WERI-Rb-1 (cell line): ENCODE results near the gene VAV2.

Source experiments
- DNase-seq: peaks from one replicate; pipeline ENCODE4 v3.0.0-alpha.2; 2020
- H3K27ac ChIP-seq: fragments of 250-450 bp; sonication (Bioruptor Pico); 2 replicates; pipeline ENCODE4 v1.5.1; 2020; ENCODE audit warnings: mild to moderate bottlenecking, moderate library complexity
- H3K27me3 ChIP-seq: fragments of 250-450 bp; sonication (Bioruptor Pico); 2 replicates; pipeline ENCODE4 v1.5.1; 2021; ENCODE audit warnings: mild to moderate bottlenecking, low read depth, moderate library complexity; ENCODE audit not compliant: insufficient read depth, severe bottlenecking
- H3K36me3 ChIP-seq: fragments of 250-450 bp; sonication (Bioruptor Pico); 2 replicates; pipeline ENCODE4 v1.5.1; 2020; ENCODE audit warnings: mild to moderate bottlenecking, moderate library complexity
- H3K4me3 ChIP-seq: 2 replicates; pipeline ENCODE4 v1.5.1; 2011; ENCODE audit warnings: low read depth, mild to moderate bottlenecking, control low read depth, low read length
- H3K9me3 ChIP-seq: fragments of 250-450 bp; sonication (Bioruptor Pico); 2 replicates; pipeline ENCODE4 v1.5.1; 2021; ENCODE audit warnings: mild to moderate bottlenecking, moderate library complexity; ENCODE audit not compliant: severe bottlenecking
- TF ChIP-seq, protein P1 (sequence below): IDR thresholded peaks from 2 replicates; pipeline ENCODE4 v1.5.1; 2011; ENCODE audit warnings: low read depth, mild to moderate bottlenecking, control low read depth, inconsistent platforms, low read length

The VAV2 gene

GRCh38 chr9:133760713-133761290 is 231.3 kb downstream of the VAV2 start:
- H3K36me3 ChIP-seq: peaks cover 26% of the 10 kb centered on the region
- DNase-seq: no peak
- TF ChIP-seq, protein P1, sequence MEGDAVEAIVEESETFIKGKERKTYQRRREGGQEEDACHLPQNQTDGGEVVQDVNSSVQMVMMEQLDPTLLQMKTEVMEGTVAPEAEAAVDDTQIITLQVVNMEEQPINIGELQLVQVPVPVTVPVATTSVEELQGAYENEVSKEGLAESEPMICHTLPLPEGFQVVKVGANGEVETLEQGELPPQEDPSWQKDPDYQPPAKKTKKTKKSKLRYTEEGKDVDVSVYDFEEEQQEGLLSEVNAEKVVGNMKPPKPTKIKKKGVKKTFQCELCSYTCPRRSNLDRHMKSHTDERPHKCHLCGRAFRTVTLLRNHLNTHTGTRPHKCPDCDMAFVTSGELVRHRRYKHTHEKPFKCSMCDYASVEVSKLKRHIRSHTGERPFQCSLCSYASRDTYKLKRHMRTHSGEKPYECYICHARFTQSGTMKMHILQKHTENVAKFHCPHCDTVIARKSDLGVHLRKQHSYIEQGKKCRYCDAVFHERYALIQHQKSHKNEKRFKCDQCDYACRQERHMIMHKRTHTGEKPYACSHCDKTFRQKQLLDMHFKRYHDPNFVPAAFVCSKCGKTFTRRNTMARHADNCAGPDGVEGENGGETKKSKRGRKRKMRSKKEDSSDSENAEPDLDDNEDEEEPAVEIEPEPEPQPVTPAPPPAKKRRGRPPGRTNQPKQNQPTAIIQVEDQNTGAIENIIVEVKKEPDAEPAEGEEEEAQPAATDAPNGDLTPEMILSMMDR: no peak

DNA sequence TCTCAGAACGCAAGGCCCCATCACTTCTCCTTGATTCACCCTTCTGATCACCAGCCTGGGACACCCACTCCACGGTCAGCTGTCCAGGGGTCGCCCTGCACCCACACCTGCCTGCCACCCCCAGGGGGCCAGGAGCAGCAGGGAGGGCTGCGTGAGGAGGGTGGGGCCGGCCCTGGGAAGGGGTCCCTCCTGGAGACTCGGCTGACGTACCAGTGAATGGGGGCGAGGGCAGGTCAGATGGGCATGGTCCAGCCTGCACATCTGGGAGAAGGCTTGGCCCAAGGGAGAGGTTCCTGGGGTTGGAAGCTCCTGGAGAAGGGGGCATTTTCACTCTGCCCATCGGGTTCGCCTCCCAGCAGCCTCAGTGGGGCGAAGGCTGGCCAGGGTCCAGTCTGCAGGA is 232.2 kb downstream of the VAV2 start:
- no peak for DNase-seq
- Histone ChIP-seq H3K9me3 (no peaks in the 10 kb centered on the region), H3K27me3 (no peaks in the 10 kb centered on the region), H3K36me3 (peaks cover 18% of the 10 kb centered on the region), H3K4me3 (no peak overlapping the region), H3K27ac (no peak overlapping the region)
- TF ChIP-seq, protein P1: no peak

More at GRCh38 chr9:133760713-133761290, 231.3 kb downstream of the VAV2 start:
- Histone ChIP-seq H3K4me3 (no peak overlapping the region), H3K27me3 (no peaks in the 10 kb centered on the region), H3K9me3 (no peaks in the 10 kb centered on the region), H3K27ac (no peak overlapping the region)

DNA sequence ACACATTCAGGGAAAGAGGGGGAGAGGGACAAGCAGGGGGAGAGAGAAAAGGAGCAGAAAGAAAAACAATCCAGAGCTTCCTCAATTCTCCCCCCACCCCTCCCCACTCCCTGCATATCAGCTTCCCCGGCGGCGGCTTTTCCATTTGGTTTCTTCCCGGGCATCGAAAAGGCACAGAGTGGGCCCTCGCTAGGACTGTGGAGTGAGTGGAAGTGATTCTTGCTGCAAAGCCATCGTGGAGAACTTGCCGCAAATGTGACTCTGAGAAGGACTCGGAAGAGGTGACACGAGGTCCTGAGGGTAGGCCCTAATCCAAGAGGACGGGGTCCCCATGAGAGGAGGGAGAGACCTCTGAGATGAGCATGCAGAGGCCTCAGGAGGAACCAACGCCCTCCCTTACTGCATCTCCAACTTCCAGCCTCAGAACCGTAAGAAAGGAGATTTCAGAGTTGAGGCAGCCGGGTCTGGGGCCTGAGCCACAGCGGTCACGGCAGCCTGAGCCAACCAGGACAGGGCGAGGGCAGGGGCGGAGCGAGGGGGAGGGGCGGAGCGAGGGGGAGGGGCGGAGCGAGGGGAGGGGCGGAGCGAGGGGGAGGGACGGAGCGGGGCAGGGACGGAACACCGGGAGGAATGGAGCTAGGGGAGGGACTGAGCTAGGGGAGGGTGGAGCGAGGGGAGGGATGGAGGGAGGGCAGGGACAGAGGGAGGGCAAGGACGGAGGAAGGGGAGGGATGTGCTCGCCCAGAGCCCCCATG is 232.8 kb downstream of the VAV2 start:
- Histone ChIP-seq H3K27me3 (no peaks in the 10 kb centered on the region), H3K9me3 (no peaks in the 10 kb centered on the region), H3K4me3 (no peak overlapping the region), H3K27ac (no peak overlapping the region), H3K36me3 (peaks cover 17% of the 10 kb centered on the region)
- no peak for DNase-seq
- TF ChIP-seq, protein P1: no peak

- no peak for DNase-seq
- Histone ChIP-seq H3K4me3 (no peak overlapping the region), H3K27me3 (no peaks in the 10 kb centered on the region), H3K36me3 (peaks cover 9% of the 10 kb centered on the region), H3K9me3 (no peaks in the 10 kb centered on the region), H3K27ac (no peak overlapping the region)
- TF ChIP-seq, protein P1: no peak
These were observed 233.9 kb downstream of the VAV2 start for GRCh38 chr9:133758228-133758627.

- Histone ChIP-seq H3K4me3 (no peak overlapping the region), H3K36me3 (peaks cover 4% of the 10 kb centered on the region; the same call in 1 of the 2 replicates), H3K27ac (no peak overlapping the region), H3K9me3 (peaks cover 6% of the 10 kb centered on the region), H3K27me3 (no peaks in the 10 kb centered on the region)
- TF ChIP-seq, protein P1: no peak
- DNase-seq: no peak
These were observed 237.4 kb downstream of the VAV2 start for GRCh38 chr9:133754688-133755227.
